Activated CD4-positive, CD25-positive, alpha-beta regulatory T cell (primary cell): Measurements from ENCODE around the gene STEAP3.
A peak's percentile ranks its signal among the peaks of the same experiment; 100 is the strongest.
"Not testable (repeated sequence)": the region's sequence is repeated elsewhere in the genome, so short reads cannot be mapped to it uniquely, and the experiment has no call there.

Experiments used
- DNase-seq, 4 experiments: peaks; one replicate each; lab custom pipeline; 2025; lab: John Stamatoyannopoulos, UW

The STEAP3 gene

DNA sequence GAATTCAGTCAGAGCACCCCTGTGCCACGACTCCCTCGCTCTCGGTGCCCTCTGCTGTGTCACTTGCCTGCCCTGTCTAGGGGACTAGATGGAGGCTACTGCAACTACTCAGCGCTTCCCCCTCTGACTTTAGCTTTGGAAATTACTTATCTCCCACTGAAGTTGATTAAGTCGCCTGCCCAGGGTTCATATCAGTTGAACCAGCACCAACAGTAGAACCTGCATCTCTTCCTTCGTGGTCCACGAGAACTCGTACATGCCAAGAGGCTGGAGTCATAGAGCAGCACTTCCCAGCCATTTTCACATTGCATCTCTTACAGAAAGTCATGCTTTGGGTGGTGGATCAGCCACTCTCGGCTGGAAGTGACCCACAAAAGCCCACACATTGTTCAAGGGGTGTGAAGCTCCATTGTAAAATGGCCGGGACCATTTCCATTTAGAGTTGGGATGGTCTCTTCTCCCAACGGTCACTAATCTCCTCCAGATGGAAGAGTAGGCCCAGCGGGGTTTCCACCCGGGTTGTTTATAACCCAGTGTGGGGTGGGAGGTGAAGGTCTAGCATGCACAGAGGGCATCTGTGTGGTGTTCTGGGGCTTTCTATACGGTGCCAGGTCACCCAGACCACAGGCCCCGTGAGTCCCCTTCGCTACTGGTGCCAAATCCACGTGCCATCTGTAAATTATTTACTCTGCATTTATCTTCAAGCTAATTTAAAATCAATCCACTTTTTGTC, 38.0 kb downstream of the STEAP3 start:
- DNase-seq, result no peak

DNA sequence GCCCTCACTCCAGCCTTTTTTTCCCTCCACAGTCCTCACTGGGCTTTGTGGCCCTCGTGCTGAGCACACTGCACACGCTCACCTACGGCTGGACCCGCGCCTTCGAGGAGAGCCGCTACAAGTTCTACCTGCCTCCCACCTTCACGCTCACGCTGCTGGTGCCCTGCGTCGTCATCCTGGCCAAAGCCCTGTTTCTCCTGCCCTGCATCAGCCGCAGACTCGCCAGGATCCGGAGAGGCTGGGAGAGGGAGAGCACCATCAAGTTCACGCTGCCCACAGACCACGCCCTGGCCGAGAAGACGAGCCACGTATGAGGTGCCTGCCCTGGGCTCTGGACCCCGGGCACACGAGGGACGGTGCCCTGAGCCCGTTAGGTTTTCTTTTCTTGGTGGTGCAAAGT, 39.4 kb downstream of the STEAP3 start:
- no peak for DNase-seq

DNA sequence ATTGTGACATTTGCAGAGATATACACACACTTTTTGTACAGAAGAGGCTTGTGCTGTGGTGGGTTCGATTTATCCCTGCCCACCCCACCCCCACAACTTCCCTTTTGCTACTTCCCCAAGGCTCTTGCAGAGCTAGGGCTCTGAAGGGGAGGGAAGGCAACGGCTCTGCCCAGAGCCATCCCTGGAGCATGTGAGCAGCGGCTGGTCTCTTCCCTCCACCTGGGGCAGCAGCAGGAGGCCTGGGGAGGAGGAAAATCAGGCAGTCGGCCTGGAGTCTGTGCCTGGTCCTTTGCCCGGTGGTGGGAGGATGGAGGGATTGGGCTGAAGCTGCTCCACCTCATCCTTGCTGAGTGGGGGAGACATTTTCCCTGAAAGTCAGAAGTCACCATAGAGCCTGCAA, 40.0 kb downstream of the STEAP3 start:
- no peak for DNase-seq

DNA sequence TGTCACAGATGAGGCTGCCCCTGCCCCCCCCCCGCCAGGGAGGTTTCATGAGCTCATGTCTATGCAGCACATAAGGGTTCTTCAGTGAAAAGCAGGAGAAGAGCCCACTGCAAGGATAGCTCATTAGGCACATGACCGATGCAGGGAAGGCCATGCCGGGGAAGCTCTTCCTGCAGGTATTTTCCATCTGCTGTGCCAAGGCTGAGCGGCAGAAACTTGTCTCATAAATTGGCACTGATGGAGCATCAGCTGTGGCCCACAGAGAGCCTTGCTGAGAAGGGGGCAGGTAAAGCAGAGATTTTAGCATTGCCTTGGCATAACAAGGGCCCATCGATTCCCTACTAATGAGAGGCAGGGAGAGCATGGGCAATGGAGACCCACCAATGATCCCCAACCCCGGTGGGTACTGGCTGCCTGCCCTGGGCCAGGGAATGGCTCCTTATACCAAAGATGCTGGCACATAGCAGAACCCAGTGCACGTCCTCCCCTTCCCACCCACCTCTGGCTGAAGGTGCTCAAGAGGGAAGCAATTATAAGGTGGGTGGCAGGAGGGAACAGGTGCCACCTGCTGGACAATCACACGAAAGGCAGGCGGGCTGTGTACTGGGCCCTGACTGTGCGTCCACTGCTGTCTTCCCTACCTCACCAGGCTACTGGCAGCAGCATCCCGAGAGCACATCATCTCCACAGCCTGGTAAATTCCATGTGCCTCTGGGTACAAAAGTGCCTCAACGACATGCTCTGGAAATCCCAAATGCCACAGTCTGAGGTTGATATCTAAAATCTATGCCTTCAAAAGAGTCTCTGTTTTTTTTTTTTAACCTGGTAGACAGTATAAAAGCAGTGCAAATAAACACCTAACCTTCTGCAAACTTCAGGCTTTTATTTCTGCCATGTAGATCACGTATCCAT, 41.4 kb downstream of the STEAP3 start:
- DNase-seq, result no peak

DNA sequence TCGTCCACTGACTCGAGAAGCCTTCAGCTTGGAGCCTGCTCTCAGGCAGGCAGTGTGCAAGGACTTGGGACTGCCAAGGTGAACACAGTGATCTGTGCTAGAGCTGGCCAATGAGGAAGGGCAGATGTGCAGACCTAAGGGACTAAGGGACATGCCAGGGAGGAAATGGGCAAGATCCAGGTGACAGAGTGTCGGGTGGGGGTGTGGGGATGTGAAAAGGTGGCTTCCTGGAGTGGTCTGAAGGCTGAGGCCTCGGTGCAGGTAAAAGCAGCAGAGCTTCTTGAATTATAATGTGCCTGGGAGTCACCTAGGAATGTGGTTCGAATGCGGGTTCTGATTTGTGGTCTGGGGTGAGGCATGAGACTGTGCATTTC, 42.0 kb downstream of the STEAP3 start:
- DNase-seq, result no peak

DNA sequence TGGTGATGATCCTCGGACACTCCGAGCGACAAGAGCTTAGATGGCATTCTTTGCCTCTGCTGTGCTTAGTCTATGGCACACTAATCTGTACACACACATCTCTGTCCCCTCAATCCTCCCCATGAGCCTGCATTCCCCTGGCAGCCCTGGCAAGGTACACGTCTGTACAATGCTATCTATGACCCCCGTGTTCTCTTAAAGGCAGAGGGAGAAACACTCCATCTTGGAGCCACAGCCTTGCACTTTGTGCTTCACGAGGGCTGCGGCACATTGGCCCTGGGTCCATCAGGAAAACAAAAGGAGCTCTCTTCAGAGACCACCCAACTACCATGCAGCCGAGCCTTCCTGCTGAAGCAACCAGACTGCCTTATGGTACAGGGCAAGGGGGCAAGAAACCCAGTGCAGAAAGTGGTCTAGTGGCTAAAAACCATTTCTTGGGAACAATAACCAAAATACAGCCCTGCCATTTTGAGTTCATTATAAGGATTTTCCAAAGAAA, 42.5 kb downstream of the STEAP3 start:
- no peak for DNase-seq

DNA sequence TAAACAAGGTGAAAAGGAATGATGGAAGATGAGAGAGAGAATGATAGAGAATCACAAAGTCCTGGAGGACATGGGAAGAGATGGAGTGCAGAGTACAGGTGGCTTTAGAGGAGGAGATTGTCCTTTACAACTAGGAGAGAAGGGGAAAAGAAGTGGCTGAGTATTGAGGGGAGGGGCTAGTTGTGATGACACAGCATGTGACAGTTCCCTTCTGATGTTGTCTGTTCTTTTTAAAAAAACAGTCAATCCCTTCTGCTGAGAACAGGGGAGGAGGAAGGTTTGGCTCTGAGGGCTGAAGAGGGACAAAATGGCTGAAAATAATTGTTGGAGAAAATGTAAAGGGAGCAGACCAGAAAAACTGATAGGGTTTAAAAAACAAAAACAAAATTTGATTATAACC, 44.0 kb downstream of the STEAP3 start:
- no peak for DNase-seq

DNA sequence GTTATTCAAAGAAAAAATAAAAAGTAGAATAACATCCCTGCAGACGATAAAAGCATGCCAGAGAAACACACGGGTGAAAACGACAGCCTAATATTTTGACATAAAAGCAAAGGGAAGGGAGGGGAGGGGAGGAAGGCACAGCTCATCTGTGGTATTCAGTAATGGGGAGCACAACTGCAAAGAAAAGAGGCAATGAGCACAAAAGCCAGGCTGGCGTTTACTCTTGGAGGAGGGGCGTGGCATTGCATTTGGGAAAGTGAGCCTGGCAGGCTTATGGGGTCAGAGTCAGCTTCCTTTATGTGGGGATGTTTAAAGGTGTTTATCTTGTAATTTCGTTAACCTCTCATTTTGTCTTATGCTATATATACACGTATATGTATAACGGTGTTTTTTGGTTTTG, 53.2 kb downstream of the STEAP3 start:
- DNase-seq, result no peak

DNA sequence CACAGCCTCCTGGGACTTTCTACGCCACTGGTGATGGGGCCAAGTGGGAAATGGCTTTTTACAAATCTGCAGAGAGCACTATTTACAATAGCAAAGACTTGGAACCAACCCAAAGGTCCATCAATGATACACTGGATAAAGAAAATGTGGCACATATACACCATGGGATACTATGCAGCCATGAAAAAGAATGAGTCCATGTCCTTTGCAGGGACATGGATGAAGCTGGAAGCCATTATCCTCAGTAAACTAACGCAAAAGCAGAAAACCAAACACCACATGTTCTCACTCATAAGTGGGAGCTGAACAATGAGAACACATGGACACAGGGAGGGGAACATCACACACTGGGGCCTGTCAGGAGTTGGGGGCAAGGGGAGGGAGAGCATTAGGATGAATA, 54.8 kb downstream of the STEAP3 start:
- DNase-seq, result not testable (repeated sequence)

DNA sequence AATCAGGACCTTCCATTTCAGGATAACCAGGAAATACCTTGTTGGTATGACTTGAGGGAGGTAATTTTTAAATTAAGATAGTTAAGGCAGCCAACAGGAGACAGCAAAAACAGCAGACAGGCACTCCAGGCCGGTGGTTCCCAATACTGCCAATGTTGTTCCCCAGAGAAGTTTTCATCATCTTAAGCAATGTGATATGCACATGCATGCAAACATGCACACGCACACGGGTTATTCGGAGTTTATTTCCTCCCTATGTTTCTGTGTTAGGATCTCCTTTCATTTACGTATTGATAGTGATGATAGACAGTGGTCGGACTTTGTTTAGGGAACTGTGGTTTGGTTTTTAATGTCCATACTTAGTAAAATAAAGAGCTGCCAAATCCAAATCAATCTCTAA, 55.3 kb downstream of the STEAP3 start:
- no peak for DNase-seq

DNA sequence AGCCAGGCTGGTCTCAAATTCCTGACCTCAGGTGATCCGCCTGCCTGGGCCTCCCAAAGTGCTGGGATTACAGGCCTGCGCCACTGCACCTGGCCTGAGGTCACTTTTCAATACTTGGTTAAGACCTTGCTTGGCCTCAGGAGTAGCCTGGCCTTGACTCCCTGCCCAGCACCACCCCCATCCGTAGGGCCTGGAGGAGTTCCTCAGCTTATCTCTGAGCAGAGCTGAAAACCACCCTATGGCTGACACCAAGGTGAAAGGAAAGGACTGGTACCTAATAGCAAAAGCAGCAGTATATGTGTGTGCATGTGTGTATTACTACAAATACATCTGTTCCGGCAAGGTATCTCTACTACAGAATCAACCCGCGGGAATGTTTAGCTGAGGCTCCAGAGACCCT, 56.0 kb downstream of the STEAP3 start:
- DNase-seq, result no peak

DNA sequence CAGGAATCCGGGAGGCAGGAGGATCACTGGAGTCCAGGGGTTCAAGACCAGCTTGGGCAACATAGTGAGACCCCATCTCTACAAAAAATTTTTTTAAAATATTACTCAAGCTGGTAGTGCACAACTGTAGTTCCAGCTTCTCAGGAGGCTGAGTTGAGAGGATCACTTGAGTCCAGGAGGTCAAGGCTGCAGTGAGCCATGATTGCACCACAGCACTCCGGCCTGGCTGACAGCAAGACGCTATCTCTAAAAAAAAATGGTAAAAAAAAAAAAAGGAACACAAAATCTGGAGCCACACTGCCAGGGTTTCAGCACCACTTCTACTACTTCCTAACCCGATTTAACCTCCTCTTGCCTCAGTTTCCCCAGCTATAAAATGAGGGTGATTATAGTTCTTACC, 57.0 kb downstream of the STEAP3 start:
- DNase-seq, result no peak

DNA sequence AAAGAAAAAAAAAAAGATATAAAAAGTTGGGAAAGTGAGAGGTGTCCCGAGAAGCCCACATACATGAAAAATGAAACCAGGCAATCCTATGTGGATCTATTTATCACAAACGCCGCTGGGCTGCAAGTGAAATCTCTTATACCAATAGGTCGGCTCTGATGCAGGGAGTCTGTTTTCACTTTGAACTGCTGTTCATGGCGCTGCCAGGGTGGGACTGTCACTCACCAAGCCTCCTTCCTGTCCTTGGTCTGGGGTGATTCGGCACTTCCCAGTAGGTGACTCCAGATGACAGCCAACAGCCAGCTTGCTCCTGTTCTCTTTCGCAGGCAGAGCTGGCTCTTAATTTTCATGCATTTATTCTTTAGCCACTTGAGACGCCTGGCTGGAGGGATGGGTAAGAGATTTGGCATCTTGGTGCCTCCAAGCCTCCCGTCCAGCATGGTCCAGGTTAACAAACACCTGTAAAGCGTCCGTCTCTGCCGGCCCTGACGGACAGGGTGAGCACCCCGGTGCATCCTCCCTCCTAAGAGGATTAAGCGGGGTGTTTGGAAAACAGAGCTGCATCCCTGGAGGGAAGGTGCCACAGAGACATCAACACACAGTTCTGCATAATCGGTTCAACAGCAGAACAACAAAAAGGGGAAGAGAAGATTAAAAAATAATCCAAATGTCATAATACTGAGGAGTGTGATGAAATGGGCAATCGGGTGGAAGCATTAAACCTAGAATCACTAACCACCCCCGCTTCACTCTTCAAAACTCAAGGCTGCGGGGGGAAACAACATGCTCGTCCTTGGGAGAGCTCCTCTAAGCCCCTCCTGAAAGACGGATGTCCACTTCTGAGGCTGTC, 58.7 kb downstream of the STEAP3 start:
- DNase-seq, result no peak

DNA sequence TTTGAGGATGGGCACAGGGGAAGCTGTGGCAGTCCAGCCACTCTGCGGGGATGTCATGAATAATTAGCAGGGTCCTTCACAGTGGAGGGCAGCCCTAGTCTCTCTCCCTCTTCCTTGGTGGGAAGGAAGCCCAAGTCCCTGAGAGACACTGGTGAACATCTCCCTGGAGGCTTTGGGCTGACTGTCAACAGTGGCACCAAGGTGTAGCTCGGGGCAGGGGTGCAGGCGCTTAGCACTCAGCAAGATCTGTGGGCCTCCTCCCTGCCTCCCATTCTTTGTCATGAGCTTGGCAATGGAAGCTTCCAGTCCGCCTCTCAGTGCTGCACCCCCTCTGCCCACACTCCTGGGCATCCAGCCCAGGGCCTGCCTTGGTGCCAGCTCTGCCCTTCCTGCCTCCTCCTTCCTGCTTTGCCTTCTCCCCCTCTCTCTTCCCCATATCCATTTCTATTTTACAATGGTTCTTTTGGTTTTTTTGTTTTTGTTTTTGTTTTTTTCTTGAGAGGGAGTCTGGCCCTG, 59.4 kb downstream of the STEAP3 start:
- no peak for DNase-seq

DNA sequence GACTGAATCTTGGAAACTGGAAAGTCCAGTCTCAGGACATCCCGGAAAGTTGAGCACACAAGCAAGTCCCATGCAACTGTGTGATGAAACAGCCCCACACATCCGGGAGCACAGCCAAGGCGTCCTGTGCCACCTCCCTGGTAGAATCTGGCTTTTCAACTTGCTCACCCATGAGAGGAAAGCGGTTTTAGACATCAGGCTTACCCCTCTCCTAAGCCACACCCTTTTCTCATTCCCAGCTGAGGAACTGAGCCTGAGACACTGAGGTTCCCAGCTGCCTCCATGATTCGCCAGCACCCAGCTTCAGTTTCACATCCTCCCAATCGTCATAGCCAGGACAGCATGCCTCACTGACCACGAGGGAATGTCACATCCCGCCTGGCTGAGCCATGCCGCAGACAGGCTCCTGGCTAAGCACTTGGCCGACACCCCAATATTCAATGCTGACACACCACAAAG, 60.3 kb downstream of the STEAP3 start:
- DNase-seq, result no peak

DNA sequence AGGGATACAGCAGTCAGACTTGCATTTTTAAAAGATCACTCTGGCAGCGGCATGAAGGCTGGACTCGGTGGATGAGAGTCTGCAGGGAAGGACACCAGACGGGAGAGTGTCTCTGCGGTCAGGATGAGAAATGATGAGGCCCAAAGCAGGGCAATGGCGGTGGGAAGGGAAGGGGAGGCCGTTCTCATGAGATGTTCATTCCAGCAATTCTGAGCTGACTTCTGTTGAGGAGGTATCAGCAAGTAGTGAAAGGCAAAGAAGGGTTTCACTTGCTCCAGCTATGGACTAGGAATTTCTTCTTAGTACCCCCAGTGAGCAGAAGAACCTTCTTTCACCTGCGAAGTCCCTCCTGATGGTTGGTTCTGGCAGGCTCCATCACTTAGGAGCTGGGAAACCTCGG, 63.0 kb downstream of the STEAP3 start:
- DNase-seq, result no peak

DNA sequence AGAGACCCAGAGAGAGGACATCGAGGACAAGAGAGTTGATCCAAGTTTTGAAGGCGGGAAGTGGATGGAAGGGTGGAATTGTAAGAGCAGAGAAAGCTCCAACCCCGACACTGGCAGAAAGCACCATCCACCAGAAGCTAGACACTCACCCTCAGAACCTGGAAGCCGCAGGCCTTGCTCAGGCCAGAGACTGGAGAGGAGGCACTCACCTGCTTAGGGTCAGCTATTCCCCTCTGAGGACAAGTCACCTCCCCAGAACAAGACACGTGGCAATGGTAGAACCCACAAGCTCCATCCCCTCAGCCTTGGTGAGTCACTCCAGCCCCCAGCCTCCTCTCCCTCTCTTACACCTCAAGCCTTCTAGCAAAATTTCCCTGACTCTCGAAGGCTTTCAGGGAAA, 64.9 kb downstream of the STEAP3 start:
- DNase-seq, result no peak

DNA sequence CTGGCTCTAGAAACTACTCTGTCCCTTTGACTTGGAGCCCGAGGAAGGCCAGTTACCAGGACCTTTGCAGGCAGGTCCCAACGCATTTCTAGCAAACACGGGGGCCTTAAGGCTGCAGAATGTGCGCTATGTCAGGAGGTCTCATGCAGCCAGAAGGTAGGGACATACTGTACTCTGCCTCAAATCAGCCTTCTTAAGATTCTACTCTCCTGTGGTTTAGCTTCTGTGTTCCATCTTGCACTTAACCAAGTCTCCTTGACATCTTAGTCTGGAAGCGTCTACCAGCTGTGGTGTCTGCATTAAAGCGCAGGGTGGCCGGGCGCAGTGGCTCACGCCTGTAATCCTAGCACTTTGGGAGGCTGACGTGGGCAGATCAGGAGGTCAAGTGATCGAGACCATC, 65.5 kb downstream of the STEAP3 start:
- no peak for DNase-seq

DNA sequence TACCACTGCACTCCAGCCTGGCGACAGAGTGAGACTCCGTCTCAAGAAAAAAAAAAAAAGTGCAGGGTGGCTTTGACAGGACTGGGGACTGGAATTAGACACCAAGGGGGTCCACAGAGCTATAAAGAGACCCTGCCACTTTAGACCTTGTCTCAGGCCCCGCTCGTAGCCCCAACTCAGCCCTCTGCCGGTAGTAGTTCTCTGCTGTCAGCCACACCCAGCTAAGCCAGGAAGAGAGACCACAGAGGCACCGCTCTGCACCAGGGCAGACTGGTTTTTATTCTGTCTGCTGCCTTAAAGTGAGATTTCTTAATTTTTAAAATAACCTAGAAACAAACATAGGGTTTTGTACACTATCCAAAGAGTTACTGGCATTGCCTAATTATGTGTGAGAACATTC, 66.0 kb downstream of the STEAP3 start:
- no peak for DNase-seq

DNA sequence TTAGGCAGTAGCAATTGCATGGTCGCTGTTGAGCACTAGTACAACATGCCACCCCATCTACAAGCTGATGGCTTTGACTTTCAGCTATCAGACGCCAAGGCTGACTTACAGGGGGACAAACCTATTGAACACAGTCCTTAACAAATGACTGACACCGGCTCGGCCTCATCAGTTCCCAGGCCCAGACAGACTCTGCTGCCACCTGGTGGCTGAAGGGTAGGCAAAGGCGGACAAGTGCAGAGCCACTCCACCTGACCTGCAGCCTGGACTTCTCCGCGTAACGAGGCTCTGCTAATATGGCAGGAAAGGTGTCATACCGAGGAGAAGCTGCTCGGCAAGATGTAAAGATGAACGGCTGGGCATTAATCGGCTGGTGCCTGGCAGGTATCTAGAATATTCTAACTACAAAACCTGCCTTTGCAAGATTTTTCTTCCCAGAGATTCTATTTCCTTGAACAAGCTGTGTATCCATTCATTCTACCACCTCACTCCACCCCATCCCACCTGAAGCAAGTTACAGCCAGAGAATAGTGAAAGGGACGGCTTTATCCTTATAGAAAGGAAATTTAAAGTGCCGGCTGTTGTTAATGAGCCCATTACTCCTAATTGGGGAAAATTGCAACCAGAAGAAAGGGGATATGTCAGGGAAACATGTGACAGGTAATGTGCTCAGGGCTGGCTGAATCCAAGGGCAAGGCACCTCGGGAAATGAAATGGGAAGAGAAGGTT, 67.4 kb downstream of the STEAP3 start:
- DNase-seq, result peak; percentile 26 to 61 (median 56)

DNA sequence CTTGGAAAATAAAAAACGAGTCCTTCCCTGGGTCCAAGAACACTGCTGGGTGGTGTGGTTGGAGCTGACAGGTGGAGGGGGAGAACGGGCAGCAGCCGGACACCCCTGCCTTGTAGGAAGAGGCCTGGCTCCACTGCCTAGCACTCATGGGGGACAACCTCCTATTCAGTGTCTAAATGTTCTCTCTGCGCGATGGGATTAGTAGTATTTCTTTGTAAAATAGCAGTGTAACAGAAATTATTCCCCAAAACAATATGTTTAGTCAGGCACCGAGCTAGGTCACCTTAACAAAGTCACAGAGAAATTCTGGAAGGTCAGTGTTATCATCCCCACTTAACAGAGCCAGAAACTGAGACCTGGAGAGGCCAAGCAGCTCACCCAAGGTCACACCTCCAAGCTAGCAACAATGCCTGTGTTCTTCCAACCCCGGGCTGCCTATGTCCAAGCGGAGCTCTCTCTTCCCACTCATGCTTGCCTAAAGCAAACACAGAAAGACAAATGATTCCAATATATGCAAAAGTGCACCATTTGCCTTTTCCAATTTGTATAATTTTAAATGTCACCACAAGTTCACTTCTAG, 68.0 kb downstream of the STEAP3 start:
- DNase-seq, result no peak
